Lower leg skin (tissue), 3 donors: Measurements from ENCODE around the gene PIWIL4.

Experiments used
- POLR2A ChIP-seq, 2 donors: fragments of 450-650 bp; IDR thresholded peaks; one replicate each; pipeline ENCODE4 v1.6.1; 2016 to 2017; ENCODE audit warnings: antibody characterized with exemption in 2 of 2, mild to moderate bottlenecking in 1 of 2, moderate library complexity in 1 of 2
- TF ChIP-seq, protein P1 (sequence below), 3 donors: fragments of 450-650 bp; IDR thresholded peaks; one replicate each; pipeline ENCODE4 v1.5.1; 2016; ENCODE audit warnings: antibody characterized with exemption in 3 of 3, mild to moderate bottlenecking in 3 of 3, moderate library complexity in 2 of 3

GRCh38 chr11:94558468-94558867 lies 8.7 kb upstream of the PIWIL4 start:
- TF ChIP-seq, protein P1, sequence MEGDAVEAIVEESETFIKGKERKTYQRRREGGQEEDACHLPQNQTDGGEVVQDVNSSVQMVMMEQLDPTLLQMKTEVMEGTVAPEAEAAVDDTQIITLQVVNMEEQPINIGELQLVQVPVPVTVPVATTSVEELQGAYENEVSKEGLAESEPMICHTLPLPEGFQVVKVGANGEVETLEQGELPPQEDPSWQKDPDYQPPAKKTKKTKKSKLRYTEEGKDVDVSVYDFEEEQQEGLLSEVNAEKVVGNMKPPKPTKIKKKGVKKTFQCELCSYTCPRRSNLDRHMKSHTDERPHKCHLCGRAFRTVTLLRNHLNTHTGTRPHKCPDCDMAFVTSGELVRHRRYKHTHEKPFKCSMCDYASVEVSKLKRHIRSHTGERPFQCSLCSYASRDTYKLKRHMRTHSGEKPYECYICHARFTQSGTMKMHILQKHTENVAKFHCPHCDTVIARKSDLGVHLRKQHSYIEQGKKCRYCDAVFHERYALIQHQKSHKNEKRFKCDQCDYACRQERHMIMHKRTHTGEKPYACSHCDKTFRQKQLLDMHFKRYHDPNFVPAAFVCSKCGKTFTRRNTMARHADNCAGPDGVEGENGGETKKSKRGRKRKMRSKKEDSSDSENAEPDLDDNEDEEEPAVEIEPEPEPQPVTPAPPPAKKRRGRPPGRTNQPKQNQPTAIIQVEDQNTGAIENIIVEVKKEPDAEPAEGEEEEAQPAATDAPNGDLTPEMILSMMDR (IDR thresholded peaks at IDR 0.05) = no peak
- TF ChIP-seq POLR2A (IDR thresholded peaks at IDR 0.05) = no peak
